Lower lobe of right lung (tissue), 2 donors: ENCODE results near the gene CCDC148. TPM values are rescaled to one million over a fixed set of nuclear protein-coding genes. Genes with fewer than 3 reads are reported as not detected.

Experiments used
- ATAC-seq, 2 donors: fragments of 200-7000 bp; cut with Tn5 transposase; one replicate each; pipeline ENCODE4 v1.9.1; 2020 to 2022; ENCODE audit warnings: mild to moderate bottlenecking in 2 of 2, moderate library complexity in 2 of 2
- DNase-seq: peaks from one replicate; pipeline ENCODE4 v3.0.0-alpha.2; 2020
- H3K27ac ChIP-seq: fragments of 200-600 bp; one replicate; pipeline ENCODE4 v1.8.0; 2022
- H3K27me3 ChIP-seq: fragments of 200-600 bp; one replicate; pipeline ENCODE4 v1.8.0; 2022; ENCODE audit warnings: low read depth
- H3K36me3 ChIP-seq: fragments of 200-600 bp; one replicate; pipeline ENCODE4 v1.8.0; 2022; ENCODE audit warnings: mild to moderate bottlenecking
- H3K4me1 ChIP-seq: fragments of 200-600 bp; one replicate; pipeline ENCODE4 v1.8.0; 2022
- H3K4me3 ChIP-seq: fragments of 200-600 bp; one replicate; pipeline ENCODE4 v1.8.0; 2022; ENCODE audit warnings: mild to moderate bottlenecking
- H3K9me3 ChIP-seq: fragments of 200-600 bp; one replicate; pipeline ENCODE4 v1.8.0; 2022
- intact Hi-C: fragments of 100-400 bp; cut with DNase I; formaldehyde crosslinking; loops from one replicate; pipeline ENCODE4 v1.11.0; 2022
- total RNA-seq: library from RNA; stranded (reverse); fragmentation: NEBNext Ultra II Directional; extraction: Animal tissue kit (Norgen Biotek cat#: 25700); gene quantifications from one replicate; pipeline ENCODE4 v1.2.1, GENCODE V29; 2021
- TF ChIP-seq, protein P1 (sequence below): fragments of 200-600 bp; IDR thresholded peaks from one replicate; pipeline ENCODE4 v1.8.0; 2022; ENCODE audit warnings: antibody characterized with exemption, mild to moderate bottlenecking
- donor health status: DM: no; HTN: yes; CAD: no; lungs with severe emphysema.

The CCDC148 gene
- total RNA-seq, 1 donor from 2014 or later: 2.8 TPM

DNA sequence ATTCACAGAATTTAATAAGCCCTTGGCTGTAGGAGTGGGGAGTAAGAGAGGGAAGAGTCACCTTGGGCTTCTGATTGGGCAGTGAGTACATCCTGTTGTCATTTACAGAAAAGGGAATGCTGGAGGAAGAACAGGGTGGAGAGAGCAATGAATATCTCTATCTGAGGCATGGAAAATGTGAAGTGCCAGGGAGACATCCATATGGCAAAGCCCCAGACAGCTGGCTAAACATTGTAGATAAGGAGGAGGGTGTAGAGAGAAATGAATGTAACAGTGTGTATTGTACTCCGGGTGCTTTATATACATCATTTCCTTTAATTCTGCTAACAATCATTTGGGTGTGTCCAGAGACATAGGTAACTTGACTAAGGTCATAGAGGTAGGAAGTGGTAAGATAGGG, 251.3 kb downstream of the CCDC148 start:
- H3K36me3 ChIP-seq: no peaks in the 10 kb centered on the region
- no peaks in the 10 kb centered on the region for H3K27me3 ChIP-seq
- H3K27ac ChIP-seq: no peak overlapping the region
- DNase-seq (no peak), ATAC-seq (no peak)
- TF ChIP-seq, protein P1, sequence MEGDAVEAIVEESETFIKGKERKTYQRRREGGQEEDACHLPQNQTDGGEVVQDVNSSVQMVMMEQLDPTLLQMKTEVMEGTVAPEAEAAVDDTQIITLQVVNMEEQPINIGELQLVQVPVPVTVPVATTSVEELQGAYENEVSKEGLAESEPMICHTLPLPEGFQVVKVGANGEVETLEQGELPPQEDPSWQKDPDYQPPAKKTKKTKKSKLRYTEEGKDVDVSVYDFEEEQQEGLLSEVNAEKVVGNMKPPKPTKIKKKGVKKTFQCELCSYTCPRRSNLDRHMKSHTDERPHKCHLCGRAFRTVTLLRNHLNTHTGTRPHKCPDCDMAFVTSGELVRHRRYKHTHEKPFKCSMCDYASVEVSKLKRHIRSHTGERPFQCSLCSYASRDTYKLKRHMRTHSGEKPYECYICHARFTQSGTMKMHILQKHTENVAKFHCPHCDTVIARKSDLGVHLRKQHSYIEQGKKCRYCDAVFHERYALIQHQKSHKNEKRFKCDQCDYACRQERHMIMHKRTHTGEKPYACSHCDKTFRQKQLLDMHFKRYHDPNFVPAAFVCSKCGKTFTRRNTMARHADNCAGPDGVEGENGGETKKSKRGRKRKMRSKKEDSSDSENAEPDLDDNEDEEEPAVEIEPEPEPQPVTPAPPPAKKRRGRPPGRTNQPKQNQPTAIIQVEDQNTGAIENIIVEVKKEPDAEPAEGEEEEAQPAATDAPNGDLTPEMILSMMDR: no peak
- H3K4me1 ChIP-seq: peaks cover 7% of the 10 kb centered on the region
- intact Hi-C loops: no loop called here
- no peak overlapping the region for H3K4me3 ChIP-seq
- no peaks in the 10 kb centered on the region for H3K9me3 ChIP-seq

DNA sequence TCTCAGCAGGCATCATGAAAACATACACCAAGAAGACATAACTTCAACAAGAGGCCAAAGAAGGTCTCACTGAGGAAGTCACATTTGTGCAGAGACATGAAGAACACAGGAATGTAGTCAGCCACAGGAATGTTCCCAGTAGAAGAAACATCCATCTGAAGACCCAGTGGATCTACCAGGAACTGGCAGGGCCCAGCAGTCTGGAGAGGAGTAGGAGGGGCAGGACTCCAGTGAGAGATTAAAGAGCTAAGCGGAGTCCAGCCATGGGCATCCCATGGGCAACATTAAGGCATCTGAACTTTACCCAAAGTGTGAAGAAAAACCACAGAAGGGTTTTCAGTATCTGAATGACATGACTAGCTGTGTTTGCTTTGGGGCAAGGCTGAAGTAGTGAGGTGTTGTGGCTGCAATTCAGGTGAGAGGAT, 251.8 kb downstream of the CCDC148 start:
- Histone ChIP-seq H3K9me3 (no peaks in the 10 kb centered on the region), H3K27me3 (no peaks in the 10 kb centered on the region), H3K4me3 (no peak overlapping the region), H3K27ac (no peak overlapping the region), H3K4me1 (peaks cover 7% of the 10 kb centered on the region), H3K36me3 (no peaks in the 10 kb centered on the region)
- DNase-seq: no peak
- TF ChIP-seq, protein P1: no peak
- intact Hi-C loops: no loop called here
- no peak for ATAC-seq

DNA sequence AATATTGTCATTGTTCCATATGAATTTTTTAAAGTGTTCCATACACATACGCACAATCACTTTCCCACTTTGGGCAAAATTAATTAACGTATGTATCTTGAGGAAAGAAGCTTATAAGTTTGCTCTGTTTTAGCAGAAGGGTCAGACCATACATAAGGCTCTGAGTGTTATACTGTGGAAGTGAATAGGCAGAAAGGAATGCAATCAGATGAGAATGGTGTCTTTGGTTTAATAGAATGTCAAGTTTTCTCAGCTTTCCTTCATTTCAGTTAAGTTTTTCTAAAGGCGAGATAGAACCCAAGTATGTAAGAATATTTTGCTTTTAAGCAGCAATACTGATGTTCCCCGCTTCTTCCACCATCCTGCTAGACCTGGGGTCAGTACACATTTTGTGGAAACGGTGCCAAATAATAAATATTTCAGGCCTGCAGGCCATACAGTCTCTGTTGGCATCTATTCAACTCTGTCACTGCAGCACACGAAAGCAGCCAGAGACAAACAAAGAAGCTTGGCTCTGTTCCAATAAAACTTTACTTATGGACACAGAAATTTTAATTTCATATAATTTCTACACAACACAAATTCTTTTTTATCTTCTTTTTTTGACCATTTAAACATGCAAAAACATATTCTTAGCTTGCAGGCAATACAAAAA, 254.3 kb downstream of the CCDC148 start:
- Histone ChIP-seq H3K4me3 (no peak overlapping the region), H3K4me1 (peaks cover 14% of the 10 kb centered on the region), H3K27ac (no peak overlapping the region), H3K9me3 (no peaks in the 10 kb centered on the region), H3K36me3 (no peaks in the 10 kb centered on the region), H3K27me3 (no peaks in the 10 kb centered on the region)
- DNase-seq (no peak), ATAC-seq (no peak)
- TF ChIP-seq, protein P1: no peak
- intact Hi-C loops: no loop called here

DNA sequence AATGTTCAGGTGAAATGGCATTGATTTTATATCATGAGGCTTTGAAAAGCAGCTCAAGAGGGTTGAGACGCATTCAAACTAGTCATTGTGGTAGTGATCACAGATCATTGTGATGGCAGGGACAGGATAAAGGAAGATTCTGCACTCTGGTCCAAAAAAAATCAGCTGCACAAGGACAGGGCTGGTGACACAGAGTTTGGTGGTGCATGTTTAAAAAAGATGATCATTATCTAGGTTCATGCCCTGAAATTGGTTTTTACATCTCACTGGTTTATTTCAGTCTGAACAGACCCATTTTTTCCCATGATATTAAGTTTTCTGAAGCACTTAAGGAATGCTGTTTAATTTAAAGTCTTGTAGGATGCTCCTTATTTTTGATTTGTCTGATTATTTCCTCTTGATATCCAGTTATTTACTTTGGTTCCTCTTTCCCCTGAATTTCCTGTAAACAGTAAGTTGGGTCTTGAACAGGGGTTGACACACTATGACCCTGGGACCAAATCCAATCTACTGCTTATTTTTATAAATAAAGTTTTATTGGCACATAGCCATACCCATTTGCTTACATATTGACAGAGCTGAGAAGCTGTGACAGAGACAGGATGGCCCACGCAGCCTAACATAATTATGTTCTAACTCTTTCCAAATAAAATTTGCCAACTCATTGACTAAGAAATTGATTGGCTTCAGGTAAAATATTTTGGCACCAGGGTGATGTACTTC, 256.5 kb downstream of the CCDC148 start:
- no peaks in the 10 kb centered on the region for H3K36me3 ChIP-seq
- no peak overlapping the region for H3K4me3 ChIP-seq
- TF ChIP-seq, protein P1: no peak
- ATAC-seq (no peak), DNase-seq (no peak)
- H3K4me1 ChIP-seq: peaks cover 14% of the 10 kb centered on the region
- intact Hi-C loops: no loop called here
- no peaks in the 10 kb centered on the region for H3K27me3 ChIP-seq
- no peak overlapping the region for H3K27ac ChIP-seq
- H3K9me3 ChIP-seq: no peaks in the 10 kb centered on the region

DNA sequence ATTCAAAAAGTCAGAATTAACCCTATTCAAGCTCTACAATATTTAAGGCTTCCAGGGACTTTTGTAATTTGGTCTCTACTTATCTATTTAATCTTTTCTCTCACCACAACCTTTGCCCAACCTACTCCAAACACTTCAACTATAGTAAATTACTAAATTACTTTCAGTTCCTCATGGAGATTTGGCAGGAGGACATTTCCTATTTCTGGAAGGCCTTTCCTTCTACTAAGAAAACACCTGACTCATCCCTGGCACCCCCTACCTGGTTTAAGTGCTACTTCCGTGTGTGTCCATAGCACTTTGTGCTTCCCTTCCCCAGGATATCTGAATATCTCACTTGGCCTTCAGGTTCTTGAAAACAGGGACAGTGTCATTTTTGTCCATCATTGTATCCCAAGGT, 258.6 kb downstream of the CCDC148 start:
- DNase-seq (no peak), ATAC-seq (peak in 1 of 2 donors; percentile 59)
- no peak overlapping the region for H3K27ac ChIP-seq
- H3K4me3 ChIP-seq: no peak overlapping the region
- H3K27me3 ChIP-seq: no peaks in the 10 kb centered on the region
- H3K9me3 ChIP-seq: no peaks in the 10 kb centered on the region
- intact Hi-C loops: no loop called here
- H3K36me3 ChIP-seq: no peaks in the 10 kb centered on the region
- peaks cover 14% of the 10 kb centered on the region for H3K4me1 ChIP-seq
- TF ChIP-seq, protein P1: no peak
